Measurements from ENCODE around the gene TMEM63A. TPM values are rescaled to one million over a fixed set of nuclear protein-coding genes. Genes with fewer than 3 reads are reported as not detected.
A peak's percentile ranks its signal among the peaks of the same experiment; 100 is the strongest.

TMEM63A gene
- total and polyA plus RNA-seq, 10 of the 15 experiments (the other 5 are each of a cell fraction or from before 2014, with no cell fraction given) = 1.3 to 33.5 (median 15.2) TPM

DNA sequence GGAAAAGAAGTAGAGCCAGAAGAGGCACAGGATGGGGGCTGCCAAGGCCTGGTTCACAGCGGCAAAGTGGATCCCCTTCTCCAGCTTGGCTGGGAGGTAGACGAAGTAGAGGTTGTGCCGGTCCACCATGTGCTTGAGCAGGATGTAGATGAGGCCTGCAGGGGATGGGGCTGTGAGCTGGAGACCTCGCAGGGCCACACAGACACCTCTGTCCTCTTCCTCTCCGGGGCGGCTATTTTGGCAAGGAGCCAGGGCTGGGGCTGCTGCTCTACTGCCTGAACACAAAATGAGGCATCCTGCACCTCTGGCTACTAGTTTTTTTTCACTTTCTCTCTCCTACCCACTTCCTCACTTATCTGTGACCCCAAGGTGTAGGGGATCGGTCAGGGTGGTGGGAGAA, 32.3 kb downstream of the TMEM63A start:
- H3K27ac ChIP-seq (ENCODE audit: control insufficient read depth, insufficient read depth) = peak overlapping the region; percentile 77
- in situ Hi-C loops (cut with MboI) = no loop called here
- RAD21 ChIA-PET (ENCODE audit: unreplicated experiment) = interaction anchor here (1.6 to 2.9 kb wide), 2 partner anchors 32 to 72 kb away, joined by 3 to 13 read pairs; partner anchors contain the start of gene TMEM63A
- H3K9me3 ChIP-seq (replicated peaks; ENCODE audit: control insufficient read depth, insufficient read depth, low read length) = no peaks in the 10 kb centered on the region
- FAIRE-seq (no peak), DNase-seq (ENCODE audit: low read depth, low spot score) (no peak), ATAC-seq (no peak)
- H3K36me3 ChIP-seq (ENCODE audit: control insufficient read depth in 2 of 2, insufficient read depth in 2 of 2, low read length in 1 of 2) = peaks cover 2 to 16% of the 10 kb centered on the region in 2 experiments; a peak in 3 of 4 replicates
- intact Hi-C loops (cut with micrococcal nuclease; ENCODE audit: unreplicated experiment) = loop anchor here (5.0 to 10.0 kb wide), 3 partner anchors 62 to 375 kb away; no protein-coding TSS in a partner anchor
- H3K27me3 ChIP-seq (replicated peaks in 1 of 2; ENCODE audit: control insufficient read depth in 2 of 2, insufficient read depth in 2 of 2, low read length in 1 of 2) = no peaks in the 10 kb centered on the region
- peaks cover 53% of the 10 kb centered on the region for H3K4me1 ChIP-seq (ENCODE audit: control insufficient read depth, insufficient read depth, low read length)
- H4K20me1 ChIP-seq (ENCODE audit: control insufficient read depth, insufficient read depth) = no peaks in the 10 kb centered on the region
- no peak overlapping the region for H2AFZ ChIP-seq (ENCODE audit: control insufficient read depth, low read depth, low read length)
- no TSS peak for BruUV-seq (replicated peaks)
- POLR2A ChIA-PET = interaction anchor here (0.5 to 2.0 kb wide), 2 partner anchors 9 to 33 kb away, joined by 3 to 8 read pairs; partner anchors contain the start of gene TMEM63A
- 95% methylated on average over 7 of the region's 7 CpGs for WGBS (ENCODE audit: insufficient coverage, insufficient replicate concordance, low lambda C conversion rate, missing lambda C conversion rate)
- TF ChIP-seq BRCA1 (IDR thresholded peaks at IDR 0.05; ENCODE audit: low read depth, low read length) (no peak), RFX5 (IDR thresholded peaks at IDR 0.05; ENCODE audit: low read depth, low read length) (no peak), ZZZ3 (IDR thresholded peaks at IDR 0.05; ENCODE audit: control insufficient read depth, insufficient read length, low read depth) (no peak), EGR1 (IDR thresholded peaks at IDR 0.05; ENCODE audit: borderline replicate concordance in 1 of 2, low read depth in 2 of 2, low read length in 2 of 2) (no peak), WRNIP1 (IDR thresholded peaks at IDR 0.05; ENCODE audit: borderline replicate concordance, low read depth, low read length) (no peak), SPI1 (IDR thresholded peaks at IDR 0.05; ENCODE audit: borderline replicate concordance, insufficient read depth, low read depth, low read length) (0 out of 2 replicates have a peak, but pooled peaks have one; percentile 47), SMAD1 (IDR thresholded peaks at IDR 0.05; ENCODE audit: low read depth, partially characterized antibody) (peak; percentile 90), KLF5 (IDR thresholded peaks at IDR 0.05; ENCODE audit: partially characterized antibody) (no peak), NR2C2 (IDR thresholded peaks at IDR 0.05; ENCODE audit: borderline replicate concordance, control insufficient read depth, insufficient read length, low read depth) (no peak), ZNF622 (IDR thresholded peaks at IDR 0.05) (no peak), TBL1XR1 (IDR thresholded peaks at IDR 0.05; ENCODE audit: low read depth, low read length) (no peak)
- no peak overlapping the region for H3K4me3 ChIP-seq
- SMC1A ChIA-PET (ENCODE audit: uncharacterized antibody, unreplicated experiment) = interaction anchor here (1.9 to 3.2 kb wide), 2 partner anchors 32 to 72 kb away, joined by 8 to 9 read pairs; partner anchors contain the start of genes SRP9 and TMEM63A
- no peak overlapping the region for H3K4me2 ChIP-seq (ENCODE audit: control insufficient read depth, insufficient read depth)
- no peaks in the 10 kb centered on the region for H3K79me2 ChIP-seq (ENCODE audit: control insufficient read depth, insufficient read depth, low read length)
- CTCF ChIA-PET = interaction anchor here (0.7 to 1.9 kb wide), 4 partner anchors 33 to 72 kb away, joined by 3 to 5 read pairs (median 4); partner anchors contain the start of genes SRP9 and TMEM63A
- no peak overlapping the region for H3K9ac ChIP-seq (ENCODE audit: control insufficient read depth, insufficient read depth, low read length)
